ENCODE measurements around the gene OR10H2.
"Not testable (repeated sequence)": the region's sequence is repeated elsewhere in the genome, so short reads cannot be mapped to it uniquely, and the experiment has no call there.

The OR10H2 gene, protein sequence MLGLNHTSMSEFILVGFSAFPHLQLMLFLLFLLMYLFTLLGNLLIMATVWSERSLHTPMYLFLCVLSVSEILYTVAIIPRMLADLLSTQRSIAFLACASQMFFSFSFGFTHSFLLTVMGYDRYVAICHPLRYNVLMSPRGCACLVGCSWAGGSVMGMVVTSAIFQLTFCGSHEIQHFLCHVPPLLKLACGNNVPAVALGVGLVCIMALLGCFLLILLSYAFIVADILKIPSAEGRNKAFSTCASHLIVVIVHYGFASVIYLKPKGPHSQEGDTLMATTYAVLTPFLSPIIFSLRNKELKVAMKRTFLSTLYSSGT

DNA sequence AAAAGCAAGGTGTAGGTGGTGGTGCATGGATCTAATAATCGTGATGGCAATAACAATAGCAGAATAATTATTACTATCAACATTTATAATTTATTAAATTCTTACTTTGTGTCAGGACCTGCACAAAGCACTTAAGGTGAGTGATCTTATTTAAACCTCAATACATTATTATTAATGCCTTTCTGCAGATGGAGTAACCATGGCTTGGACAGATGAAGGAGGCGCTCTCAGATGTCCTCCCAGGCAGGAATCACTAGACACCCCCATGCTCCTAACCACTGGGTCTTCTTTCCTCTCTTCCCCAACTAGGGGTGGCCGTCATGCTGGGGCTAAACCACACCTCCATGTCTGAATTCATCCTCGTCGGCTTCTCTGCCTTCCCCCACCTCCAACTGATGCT lies at the start of gene OR10H2:
Gene OR10H2 (plus strand): TSS at position 301 of the 400 bp plus-strand sequence. CDS start 20 bp downstream, at position 321.
- DNase-seq, result no peak

DNA sequence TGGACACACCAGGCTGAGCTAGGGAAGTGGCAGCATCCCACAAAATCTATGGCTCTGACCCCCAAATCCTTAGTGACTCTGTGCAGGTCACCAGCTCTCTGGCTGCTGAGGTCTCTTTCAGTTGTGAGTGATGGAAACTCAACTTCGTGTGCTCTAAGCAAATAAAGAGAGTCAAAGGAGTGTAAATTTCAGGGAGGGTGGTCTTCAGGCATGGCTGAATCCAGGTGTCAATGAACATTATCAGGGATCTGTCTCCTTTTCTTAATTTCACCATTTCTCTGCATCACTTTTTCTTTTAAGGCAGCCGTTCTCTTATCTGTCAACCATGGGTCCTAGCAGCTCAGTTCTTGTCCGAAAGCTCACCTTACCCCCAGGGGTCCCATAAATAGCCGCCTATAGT lies 48.7 kb upstream of the OR10H2 start:
- DNase-seq, result no peak

DNA sequence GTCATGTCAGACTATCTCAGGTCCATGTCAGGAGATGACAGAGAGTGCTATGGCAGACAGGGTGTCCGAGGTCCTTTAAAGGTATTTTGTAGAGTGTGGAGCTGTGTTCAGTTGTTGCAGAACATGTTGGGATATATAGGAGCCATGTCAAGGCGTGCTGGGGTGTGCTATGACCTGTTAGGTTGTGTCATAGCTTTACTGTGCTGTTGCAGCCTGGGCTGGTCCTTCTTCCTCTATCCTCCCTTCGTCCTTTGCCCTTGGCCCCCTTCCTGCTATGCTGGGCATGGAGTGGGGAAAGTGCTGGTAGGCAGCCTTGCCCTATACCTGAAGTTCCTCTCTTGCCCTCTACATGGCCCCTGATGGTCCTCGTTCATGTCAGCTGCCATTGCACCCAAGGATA lies 48.0 kb upstream of the OR10H2 start:
- not testable (repeated sequence) for DNase-seq

DNA sequence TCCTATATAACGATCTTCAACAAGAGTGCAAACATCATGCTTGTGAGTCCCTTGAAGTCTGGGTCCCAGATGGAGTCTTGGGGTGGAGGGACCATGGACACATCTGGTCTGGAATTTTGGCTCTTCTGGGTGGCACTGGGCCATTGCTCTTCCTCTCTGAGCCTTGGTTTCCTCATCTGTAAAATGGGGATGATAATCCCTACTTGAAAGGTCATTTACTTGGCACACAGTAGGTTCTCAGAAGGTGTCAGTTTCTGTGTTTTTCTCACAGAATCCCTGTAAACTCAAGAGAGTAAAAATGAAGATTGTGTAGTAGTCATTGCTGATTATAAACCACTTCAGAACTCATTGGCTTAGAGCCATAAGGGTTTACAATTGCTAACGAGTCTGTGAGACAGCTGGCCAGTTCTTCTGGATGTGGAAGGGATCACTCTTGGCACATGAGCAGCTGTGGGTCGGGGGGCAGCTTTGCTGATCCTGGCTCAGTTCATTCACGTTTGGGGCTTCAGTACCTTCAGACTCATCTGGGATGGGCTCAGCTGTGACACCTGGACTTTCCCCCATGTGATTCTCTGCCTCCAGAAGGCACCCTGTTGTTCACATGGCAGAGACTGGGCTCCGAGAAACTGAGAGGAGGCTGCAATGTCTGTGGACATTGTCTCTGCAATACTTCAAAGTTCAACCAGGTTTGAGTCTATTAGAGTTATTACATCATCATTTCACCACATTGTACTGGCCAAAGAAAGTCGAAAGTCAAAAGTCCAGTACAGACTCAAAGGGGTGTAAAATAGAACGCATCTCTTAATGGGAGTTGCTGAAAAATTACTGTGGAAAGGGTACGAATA lies 47.1 kb upstream of the OR10H2 start:
- no peak for DNase-seq

DNA sequence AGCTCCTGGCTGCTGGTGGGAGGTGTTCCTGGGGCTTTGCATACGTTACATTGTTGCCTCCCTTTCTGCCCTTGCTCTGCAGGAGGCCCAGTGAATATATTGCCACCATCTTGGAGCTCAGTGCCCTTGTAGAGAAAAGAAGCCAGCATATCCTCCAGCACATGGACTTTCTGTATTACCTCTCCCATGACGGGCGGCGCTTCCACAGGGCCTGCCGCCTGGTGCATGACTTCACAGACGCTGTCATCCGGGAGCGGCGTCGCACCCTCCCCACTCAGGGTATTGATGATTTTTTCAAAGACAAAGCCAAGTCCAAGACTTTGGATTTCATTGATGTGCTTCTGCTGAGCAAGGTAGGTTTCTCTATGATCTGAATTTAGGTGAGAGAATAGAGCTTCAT lies 44.4 kb upstream of the OR10H2 start:
- DNase-seq, result no peak

DNA sequence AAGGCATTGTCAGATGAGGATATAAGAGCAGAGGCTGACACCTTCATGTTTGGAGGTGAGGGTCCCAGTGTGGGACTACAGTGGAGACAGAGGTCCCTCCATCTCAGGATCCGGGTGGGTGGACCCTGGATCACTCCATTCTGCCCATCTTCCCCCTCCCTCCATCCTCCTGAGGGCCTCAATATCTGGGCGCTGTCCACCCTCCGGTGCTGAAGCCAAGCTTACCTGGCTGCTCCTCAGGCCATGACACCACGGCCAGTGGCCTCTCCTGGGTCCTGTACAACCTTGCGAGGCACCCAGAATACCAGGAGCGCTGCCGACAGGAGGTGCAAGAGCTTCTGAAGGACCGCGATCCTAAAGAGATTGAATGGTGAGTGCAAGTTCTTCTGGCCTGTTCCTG lies 43.0 kb upstream of the OR10H2 start:
- DNase-seq, result no peak

DNA sequence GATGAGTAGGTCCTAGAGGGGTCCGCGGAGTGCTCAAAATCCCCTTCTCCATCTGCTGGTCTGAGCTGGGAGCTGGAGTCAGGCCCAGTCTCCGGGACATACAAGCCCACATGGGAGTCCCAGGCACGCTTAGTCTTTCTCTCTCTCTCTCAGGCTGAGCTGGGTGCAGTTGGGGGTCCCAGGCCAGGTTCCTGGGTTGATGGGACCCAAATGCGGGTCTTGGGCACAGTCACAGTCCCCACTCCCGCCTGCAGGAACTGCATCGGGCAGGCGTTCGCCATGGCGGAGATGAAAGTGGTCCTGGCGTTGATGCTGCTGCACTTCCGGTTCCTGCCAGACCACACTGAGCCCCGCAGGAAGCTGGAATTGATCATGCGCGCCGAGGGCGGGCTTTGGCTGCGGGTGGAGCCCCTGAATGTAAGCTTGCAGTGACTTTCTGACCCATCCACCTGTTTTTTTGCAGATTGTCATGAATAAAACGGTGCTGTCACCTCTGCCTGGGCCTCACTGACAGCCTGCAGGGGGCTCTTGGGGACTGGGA lies 31.1 kb upstream of the OR10H2 start:
- no peak for DNase-seq

DNA sequence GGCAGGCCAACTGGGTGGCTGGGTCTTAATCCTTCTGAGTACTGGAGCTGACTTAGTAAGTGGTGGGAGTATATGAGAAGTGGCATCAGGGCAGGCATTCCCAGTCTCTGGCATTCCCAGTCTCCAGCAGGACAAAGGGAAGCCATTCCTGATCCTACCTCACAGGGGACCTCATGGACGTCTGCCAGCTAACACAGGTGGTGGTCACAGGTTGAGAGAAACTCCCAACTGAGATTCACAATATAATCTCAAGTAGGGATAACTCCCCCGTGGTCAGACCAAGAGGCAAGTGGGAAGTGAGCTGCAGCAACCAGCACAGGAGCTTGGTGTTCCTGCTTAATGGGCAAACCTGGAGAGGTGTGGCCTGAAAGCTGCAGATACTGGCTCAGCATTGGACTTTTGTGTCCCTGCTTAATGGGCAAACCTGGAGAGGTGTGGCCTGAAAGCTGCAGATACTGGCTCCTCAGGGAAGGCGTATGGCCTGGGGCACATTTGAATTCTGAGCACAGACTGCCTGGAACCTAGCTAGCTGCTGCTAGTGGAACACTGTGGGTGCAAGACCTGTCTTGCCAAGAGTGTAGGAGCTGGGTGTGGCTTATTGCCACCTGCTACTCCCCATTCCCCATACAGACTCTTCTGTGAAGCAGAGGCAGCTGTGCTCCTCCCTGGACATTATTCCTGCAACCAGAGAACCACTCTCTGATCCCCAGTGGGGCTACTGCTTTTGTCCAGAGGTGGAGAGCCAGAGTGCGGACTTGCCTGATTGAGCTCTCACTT lies 25.9 kb upstream of the OR10H2 start:
- DNase-seq, result no peak

DNA sequence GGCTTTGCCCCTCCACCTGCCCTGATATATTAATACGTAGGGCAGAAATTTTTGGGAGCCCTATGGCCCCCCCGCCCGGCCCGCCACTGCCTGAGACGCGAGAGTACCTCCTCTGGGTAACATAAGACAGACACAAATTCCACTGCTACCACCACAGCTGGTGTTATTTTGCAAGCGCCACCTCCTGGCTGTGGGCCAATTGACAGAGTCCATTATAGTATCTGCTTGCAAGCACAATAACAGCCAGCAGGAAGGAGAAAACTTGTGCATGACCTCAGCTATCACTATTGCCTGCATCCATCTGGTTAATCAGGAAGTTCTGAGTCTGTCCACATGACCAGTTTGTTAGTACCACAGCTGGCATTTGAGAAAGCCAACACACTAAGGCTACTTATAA lies 25.3 kb upstream of the OR10H2 start:
- DNase-seq, result peak; percentile 9

DNA sequence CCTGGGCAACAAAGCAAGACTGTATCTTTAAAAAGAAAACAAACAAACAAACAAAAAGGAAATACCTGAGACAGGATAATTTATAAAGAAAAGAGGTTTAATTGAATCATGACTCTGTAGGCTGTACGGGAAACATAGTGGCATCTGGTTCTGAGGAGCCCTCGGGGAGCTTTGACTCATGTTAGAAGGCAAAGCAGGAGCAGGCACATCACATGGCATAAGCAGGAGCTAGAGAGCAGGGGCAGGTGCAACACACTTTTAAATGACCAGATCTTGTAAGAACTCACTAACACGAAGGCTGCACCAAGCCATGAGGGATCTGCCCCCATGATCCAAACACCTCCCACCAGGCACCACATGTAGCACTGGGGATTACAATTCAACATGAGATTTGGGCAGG lies 13.2 kb upstream of the OR10H2 start:
- DNase-seq, result no peak

DNA sequence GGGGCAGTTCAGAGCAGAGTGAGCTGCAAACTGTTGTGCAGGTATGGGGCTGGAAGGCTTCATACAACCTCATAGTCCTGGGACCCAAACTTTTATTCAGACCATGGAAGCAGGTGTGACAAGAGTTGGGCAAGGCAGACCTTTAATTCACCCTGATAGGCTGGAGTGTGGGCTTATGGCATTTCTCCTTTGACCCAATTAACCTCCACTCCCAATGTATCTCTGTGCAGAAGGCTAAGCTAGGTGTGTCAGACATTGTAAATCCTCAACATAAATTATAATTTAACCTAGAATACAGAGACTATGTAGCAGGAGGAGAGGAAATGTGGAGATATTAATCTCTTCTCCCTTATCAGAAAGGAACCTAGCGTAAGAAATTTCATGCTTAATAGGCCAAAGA lies 12.2 kb upstream of the OR10H2 start:
- DNase-seq, result no peak

DNA sequence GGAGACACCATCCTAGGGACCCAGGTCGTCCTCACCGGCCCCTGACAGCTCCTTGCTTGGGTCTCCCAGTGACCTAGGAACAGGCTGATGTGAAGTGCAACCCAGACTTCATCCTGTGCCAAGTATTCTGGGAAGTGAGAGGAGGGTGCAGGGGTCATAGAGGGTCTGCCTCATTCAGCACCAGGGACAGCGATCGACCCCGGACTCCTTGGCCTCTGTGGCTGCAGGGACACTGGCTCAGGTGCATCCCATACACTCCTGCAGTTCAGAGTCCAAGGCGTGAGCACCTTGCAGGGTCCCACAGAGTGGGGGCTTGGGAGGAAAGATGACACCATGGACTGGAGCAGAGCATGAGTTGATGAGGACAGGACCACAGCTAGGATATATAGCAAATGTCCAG lies 10.0 kb upstream of the OR10H2 start:
- no peak for DNase-seq

DNA sequence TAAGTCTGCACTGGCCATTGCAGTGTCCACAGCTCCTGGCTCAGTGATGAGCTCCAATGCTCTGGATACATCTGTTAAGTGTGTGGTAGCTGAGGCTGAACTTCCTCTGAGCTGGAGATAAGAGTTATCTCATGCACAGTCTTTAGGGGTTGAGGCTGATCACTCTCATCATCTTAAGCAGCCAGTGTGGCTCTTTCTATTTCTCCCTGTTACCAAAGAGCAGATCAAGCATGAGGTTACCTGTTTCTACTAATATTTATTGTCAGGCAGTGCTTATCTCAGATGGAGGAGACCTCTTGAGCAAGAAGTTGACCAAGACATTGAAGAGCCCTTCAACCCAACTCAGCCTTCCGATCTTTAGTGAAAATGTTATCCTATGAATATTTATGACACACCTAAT lies 6.6 kb upstream of the OR10H2 start:
- DNase-seq, result no peak

DNA sequence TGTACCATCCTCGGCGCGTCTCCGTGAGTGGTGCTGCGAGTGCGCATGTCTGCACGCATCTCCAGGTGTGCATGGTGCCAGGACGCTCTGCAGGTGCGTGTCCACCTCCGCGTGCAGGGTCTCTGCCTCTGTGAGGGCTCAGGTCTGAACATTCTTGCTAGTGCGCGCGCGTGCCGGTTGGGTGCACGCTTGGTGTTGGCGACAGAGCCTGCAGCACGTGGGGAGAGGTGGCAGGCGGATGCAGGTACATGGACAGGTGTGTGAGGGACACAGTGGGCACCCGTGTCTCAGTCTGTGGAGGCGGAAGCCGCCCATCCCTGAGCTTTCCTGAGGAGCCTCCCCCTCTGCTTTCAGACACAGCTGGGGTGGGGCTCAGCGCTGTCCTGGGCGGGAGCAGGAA lies 4.9 kb upstream of the OR10H2 start:
- no peak for DNase-seq

DNA sequence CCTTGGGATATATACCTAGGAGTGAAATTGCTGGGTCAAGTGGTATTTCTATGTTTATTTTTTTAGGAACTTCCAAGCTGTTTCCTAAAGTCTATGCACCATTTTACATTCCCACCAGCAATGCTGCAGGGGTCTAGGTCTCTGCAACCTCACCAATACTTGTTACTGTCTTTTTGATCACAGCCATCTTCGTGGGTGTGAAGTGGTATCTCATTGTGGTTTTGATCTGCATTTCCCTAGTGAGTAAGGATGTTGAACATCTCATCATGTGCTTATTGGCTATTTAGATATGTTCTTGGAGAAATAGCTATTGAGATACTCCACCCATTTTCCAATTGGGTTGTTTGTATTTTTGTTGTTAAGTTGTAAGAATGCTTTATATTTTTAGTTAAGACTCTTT lies 2.7 kb downstream of the OR10H2 start:
- DNase-seq, result no peak

DNA sequence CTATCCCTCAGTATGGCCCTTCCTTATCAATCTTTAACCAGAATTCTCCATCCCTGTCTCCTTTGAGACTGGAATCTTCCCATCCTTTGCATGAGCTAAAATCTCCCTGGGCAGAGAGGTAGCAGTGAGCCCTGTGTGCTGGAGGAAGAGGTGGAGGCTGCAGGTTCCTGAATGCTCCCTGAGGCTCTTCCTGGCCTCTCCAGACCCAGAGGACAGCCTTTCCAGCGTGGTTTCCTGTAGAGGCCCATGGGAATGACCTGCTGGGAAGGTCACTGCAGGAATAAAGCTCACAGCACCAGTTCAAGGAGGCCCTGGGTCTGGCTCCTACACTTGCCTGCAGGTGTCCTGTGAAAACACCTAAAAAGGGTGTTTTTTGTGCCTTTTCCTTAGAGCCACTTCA lies 4.6 kb downstream of the OR10H2 start:
- no peak for DNase-seq

DNA sequence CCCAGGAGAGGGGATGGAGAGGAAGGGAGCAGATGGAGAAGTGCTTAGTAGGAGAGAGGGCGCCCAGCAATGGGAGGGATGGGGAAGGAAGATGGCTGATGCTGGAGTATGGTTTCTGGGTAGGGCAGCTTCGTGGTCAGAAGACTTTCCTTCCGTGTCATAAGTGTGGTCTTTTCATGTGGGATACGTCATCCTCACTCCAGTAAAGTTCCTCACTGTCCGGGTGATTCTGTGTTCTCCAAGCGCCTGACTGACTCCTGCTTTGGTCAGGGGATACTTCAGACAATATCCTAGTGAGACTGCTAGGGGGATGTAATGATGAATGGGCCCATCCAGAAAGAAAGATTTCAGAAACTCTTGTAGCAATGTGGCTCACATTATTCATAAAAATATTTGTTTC lies 6.1 kb downstream of the OR10H2 start:
- no peak for DNase-seq

DNA sequence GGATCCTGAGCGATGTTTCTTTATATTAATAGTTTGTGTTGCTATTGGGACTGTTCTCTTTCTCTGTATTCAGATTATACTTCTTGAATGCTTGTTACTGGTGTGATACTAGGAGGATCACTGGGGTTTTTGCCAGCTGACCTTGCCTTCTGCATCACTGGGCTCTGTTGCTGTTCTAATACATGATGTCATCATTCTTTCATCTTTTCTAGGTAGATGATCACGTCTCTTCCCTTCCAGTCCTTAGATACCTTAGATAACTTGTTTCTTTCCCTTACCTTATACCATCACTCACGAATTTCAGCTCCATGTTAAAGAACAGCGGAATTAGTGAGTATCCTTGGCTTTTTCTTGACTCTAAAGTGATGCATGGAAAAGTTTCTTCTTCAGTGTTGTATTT lies 9.9 kb downstream of the OR10H2 start, which contains the start of gene OR10H3:
Gene OR10H3 (plus strand): TSS at position 264 of the 400 bp plus-strand sequence. CDS start 3,408 bp downstream, outside the sequence.
- DNase-seq, result no peak

DNA sequence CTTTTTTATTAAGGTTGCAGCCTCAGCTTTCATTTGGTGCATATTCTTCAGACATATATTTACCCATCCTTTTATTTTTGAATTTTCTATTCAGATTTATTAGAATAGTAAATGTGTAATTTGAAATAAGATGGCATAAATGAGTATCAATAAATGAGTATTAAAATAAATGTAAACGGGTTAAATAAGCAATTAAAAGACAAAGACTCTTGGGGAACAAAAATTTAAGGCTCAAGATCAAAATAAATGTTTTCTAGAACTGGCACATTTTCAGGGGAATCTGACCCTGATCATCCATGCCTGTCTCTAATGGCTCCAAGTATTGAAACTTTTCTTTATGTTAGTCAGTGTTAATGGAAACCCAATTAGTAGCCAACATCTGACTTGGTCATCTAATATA lies 13.0 kb downstream of the OR10H2 start:
- DNase-seq, result no peak

DNA sequence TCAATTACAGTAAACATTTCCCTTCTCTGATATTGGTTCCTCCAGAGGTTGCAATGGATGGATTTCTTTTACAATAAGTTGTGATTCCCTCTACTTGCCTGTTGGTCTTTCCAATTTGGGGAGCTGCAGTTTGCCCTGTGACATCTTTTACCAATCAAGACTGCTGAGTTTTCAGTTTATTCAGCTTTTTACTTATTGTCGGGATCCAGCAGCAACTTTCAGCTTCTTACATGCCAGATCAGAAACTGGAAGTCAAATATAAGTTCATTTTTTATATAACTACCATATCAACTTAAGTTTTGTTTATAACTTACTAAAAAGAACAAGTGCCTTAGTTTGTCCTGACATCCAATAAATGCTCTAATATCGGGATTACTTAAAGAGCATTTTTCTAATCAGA lies 20.4 kb downstream of the OR10H2 start:
- DNase-seq, result no peak

DNA sequence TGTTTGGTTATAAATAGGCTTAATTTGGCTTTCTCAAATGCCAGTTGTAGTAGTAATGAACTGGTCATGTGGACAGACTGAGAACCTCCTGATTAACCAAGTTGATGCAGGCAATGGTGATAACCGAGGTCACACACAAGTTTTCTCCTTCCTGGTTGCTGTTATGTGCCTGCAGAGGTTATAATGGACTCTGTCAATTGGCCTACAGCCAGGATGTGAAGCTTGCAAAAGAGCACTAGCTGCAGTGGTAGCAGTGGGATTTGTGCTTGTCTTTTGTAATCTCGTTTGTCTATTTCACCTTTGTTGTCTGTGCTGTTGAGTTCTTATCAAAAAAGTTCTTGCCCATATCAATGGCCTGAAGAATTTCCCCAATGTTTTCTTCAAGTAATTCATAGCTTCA lies 30.6 kb downstream of the OR10H2 start:
- no peak for DNase-seq

DNA sequence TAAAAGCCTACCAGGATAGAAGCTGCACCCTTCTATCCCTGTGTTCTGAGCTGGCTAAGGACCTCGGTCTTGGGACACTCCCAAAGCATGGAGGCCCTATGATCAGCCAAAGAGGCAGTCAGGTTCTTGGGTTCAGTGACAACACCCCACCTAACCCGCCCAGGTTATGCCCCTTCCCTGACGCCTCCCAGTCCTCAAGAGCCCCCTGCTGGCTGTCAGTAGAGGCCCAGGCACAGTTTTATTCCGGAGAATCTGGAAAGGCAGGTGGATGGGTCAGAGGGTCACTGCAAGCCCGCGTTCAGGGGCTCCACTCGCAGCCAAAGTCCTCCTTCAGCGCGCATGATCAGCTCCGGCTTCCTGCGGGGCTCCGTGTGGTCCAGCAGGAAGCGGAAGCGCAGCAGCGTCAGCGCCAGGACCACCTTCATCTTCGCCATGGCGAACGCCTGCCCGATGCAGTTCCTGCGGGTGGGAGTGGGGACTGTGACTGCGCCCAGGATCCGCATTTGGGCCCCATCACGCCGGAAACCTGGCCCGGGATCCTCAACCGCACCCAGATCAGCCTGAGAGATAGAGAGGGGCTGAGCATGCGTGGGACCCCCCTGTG lies 32.2 kb downstream of the OR10H2 start:
- DNase-seq, result peak; percentile 2

DNA sequence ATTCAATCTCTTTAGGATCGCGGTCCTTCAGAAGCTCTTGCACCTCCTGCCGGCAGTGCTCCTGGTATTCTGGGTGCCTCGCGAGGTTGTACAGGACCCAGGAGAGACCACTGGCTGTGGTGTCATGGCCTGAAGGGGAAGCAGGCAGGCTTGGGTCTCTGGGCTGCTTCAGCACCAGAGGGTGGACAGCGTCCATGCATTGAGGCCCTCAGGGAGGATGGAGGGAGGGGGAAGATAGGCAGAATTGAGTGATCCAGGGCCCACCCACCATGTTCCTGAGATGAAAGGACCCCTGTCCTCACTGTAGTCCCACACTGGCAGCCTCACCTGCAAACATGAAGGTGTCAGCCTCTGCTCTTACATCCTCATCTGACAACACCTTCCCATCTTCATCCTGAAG lies 41.8 kb downstream of the OR10H2 start:
- no peak for DNase-seq
